AG09309 (cell line): ENCODE measurements around the gene WDR5.

Source experiments
- DNase-seq: peaks from one replicate; pipeline ENCODE4 v3.0.0-alpha.2; 2010; ENCODE audit warnings: low read depth
- H3K4me3 ChIP-seq: 2 replicates; pipeline ENCODE4 v1.5.1; 2011; ENCODE audit warnings: mild to moderate bottlenecking, low read depth, low read length, moderate library complexity; ENCODE audit not compliant: control insufficient read depth
- CTCF ChIP-seq: IDR thresholded peaks from 2 replicates; pipeline ENCODE4 v1.5.1; 2011; ENCODE audit warnings: mild to moderate bottlenecking, low read depth, low read length, inconsistent platforms; ENCODE audit not compliant: insufficient read depth, control insufficient read depth; ENCODE audit errors: missing control alignments

Gene WDR5

GRCh38 chr9:134208310-134208841 lies 72.5 kb downstream of the WDR5 start:
- TF ChIP-seq CTCF, result no peak
- DNase-seq, result no peak
- H3K4me3 ChIP-seq, result no peak overlapping the region

- no peak for TF ChIP-seq CTCF
- no peak for DNase-seq
- no peak overlapping the region for H3K4me3 ChIP-seq
Observed at GRCh38 chr9:134208981-134209725, 73.3 kb downstream of the WDR5 start.
